ENCODE data around the gene TAF9. TPM values are rescaled to one million over a fixed set of nuclear protein-coding genes. Genes with fewer than 3 reads are reported as not detected.
"Not testable (repeated sequence)": the region's sequence is repeated elsewhere in the genome, so short reads cannot be mapped to it uniquely, and the experiment has no call there.

TAF9 gene
- total and polyA plus RNA-seq, 9 donors: 31.2 to 38.3 (median 37.9) TPM

GRCh38 chr5:69343083-69343482 is 26.2 kb downstream of the TAF9 start:
- no peaks in the 10 kb centered on the region for H3K36me3 ChIP-seq (ENCODE audit: control insufficient read depth, insufficient read depth, low read length)
- H3K4me1 ChIP-seq (ENCODE audit: control insufficient read depth, insufficient read depth, low read length): no peaks in the 10 kb centered on the region
- DNase-seq: no peak
- WGBS (ENCODE audit: insufficient coverage): 67% methylated on average over 1 of the region's 1 CpG
- no peak overlapping the region for H3K4me3 ChIP-seq (ENCODE audit: low read length)
- H3K27me3 ChIP-seq (ENCODE audit: control insufficient read depth, insufficient read depth, low read length): no peaks in the 10 kb centered on the region
- no peak overlapping the region for H3K27ac ChIP-seq (ENCODE audit: low read length)
- H3K9me3 ChIP-seq (replicated peaks; ENCODE audit: control insufficient read depth, low read depth, low read length): no peaks in the 10 kb centered on the region

DNA sequence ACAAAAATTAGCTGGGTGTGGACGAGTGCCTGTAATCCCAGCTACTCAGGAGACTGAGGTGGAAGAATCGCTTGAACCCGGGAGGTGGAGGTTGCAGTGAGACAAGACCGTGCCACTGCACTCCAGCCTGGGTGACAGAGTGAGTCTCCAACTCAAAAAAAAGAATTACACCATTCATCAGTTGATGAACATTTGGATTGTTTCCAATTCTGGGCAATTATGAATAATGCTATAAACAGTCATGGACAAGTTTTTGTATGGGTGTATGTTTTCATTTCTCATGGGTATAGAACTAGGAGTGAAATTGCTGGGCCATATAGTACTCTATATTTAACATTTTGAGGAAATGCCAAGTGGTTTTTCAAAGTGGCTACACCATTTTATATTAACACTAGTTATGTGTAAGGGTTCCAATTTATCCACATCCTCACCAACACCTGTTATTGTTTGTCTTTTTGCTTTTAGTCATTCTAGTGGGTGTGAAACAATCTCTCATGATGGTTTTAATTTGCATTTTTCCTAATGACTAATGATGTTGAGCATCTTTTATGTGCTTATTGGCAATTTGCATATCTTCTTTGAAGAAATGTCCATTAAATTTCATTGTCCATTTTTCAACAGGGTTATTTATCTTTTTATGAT is 27.7 kb downstream of the TAF9 start:
- no peak overlapping the region for H3K27ac ChIP-seq (ENCODE audit: low read length)
- H3K27me3 ChIP-seq (ENCODE audit: control insufficient read depth, insufficient read depth, low read length): no peaks in the 10 kb centered on the region
- no peak overlapping the region for H3K4me3 ChIP-seq (ENCODE audit: low read length)
- H3K36me3 ChIP-seq (ENCODE audit: control insufficient read depth, insufficient read depth, low read length): no peaks in the 10 kb centered on the region
- H3K9me3 ChIP-seq (replicated peaks; ENCODE audit: control insufficient read depth, low read depth, low read length): no peaks in the 10 kb centered on the region
- no peak for DNase-seq
- no peaks in the 10 kb centered on the region for H3K4me1 ChIP-seq (ENCODE audit: control insufficient read depth, insufficient read depth, low read length)
- WGBS (ENCODE audit: insufficient coverage): 76% methylated on average over 3 of the region's 4 CpGs

DNA sequence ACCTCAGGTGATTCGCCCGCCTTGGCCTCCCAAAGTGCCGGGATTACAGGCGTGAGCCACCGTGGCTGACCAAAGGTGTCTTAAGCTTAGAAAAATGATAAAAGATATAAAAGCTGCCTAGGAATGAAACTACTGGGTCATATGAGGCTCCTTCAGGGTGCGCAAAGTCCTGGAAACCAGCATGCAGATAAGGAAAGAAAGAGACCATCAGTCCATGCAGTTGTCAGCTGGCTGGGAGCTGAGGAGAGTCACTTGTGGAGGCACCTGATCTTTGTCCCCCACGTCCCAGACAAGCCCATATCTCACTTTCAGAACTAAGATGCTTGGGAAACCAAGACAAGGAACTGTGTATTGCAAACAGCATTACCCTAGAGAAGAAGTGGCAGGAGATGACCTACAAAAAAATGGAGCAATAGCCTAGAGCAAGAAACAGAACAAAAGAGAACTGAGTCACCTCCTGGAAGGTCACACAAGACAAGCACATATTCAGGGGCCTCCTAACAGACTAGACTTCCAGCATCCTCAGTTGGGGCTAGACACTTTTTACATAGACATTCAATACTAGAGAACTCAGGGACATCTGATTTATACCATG is 33.9 kb downstream of the TAF9 start:
- no peak overlapping the region for H3K27ac ChIP-seq (ENCODE audit: low read length)
- H3K4me3 ChIP-seq (ENCODE audit: low read length): no peak overlapping the region
- 98% methylated on average over 6 of the region's 7 CpGs for WGBS (ENCODE audit: insufficient coverage)
- no peak for DNase-seq
- H3K9me3 ChIP-seq (replicated peaks; ENCODE audit: control insufficient read depth, low read depth, low read length): no peaks in the 10 kb centered on the region
- H3K27me3 ChIP-seq (ENCODE audit: control insufficient read depth, insufficient read depth, low read length): no peaks in the 10 kb centered on the region
- H3K36me3 ChIP-seq (ENCODE audit: control insufficient read depth, insufficient read depth, low read length): no peaks in the 10 kb centered on the region
- peaks cover 4% of the 10 kb centered on the region for H3K4me1 ChIP-seq (ENCODE audit: control insufficient read depth, insufficient read depth, low read length)

DNA sequence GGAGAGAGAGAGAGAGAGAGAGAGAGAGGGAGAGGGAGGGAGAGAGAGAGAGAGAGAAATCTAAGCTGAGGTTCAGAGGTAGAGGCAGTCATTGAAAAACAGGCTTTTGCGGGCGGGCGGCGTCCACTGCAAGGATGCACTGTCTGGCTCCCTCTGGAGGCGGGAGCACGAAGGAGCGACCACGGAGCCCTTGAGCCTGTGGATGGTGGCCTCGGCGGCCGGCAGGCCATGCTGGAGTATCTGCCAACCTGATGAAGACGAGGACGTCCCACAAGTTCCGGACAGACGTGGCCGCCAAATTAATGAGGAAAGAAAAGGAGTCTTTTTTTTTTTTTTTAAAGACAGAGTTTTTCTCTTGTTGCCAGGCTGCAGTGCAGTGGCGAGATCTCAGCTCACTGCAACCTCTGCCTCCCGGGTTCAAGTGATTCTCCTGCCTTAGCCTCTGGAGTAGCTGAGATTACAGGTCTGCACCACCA is 34.5 kb downstream of the TAF9 start:
- Histone ChIP-seq H3K27ac (ENCODE audit: low read length) (no peak overlapping the region), H3K4me3 (ENCODE audit: low read length) (no peak overlapping the region), H3K36me3 (ENCODE audit: control insufficient read depth, insufficient read depth, low read length) (no peaks in the 10 kb centered on the region), H3K9me3 (replicated peaks; ENCODE audit: control insufficient read depth, low read depth, low read length) (no peaks in the 10 kb centered on the region), H3K4me1 (ENCODE audit: control insufficient read depth, insufficient read depth, low read length) (peaks cover 4% of the 10 kb centered on the region), H3K27me3 (ENCODE audit: control insufficient read depth, insufficient read depth, low read length) (no peaks in the 10 kb centered on the region)
- DNase-seq: peak; percentile 85
- WGBS (ENCODE audit: insufficient coverage): 5% methylated on average over 14 of the region's 18 CpGs

- not testable (repeated sequence) for H3K36me3 ChIP-seq (ENCODE audit: control insufficient read depth, insufficient read depth, low read length); H3K27ac ChIP-seq (ENCODE audit: low read length); H3K9me3 ChIP-seq (replicated peaks; ENCODE audit: control insufficient read depth, low read depth, low read length); H3K4me1 ChIP-seq (ENCODE audit: control insufficient read depth, insufficient read depth, low read length); H3K27me3 ChIP-seq (ENCODE audit: control insufficient read depth, insufficient read depth, low read length); H3K4me3 ChIP-seq (ENCODE audit: low read length); DNase-seq
- 91% methylated on average over 20 of the region's 25 CpGs for WGBS (ENCODE audit: insufficient coverage)
These were observed 35.5 kb downstream of the TAF9 start for GRCh38 chr5:69333668-69334315.

- Histone ChIP-seq H3K4me3 (ENCODE audit: low read length) (peak overlapping the region; percentile 64), H3K36me3 (ENCODE audit: control insufficient read depth, insufficient read depth, low read length) (no peaks in the 10 kb centered on the region), H3K27me3 (ENCODE audit: control insufficient read depth, insufficient read depth, low read length) (no peaks in the 10 kb centered on the region), H3K4me1 (ENCODE audit: control insufficient read depth, insufficient read depth, low read length) (peaks cover 4% of the 10 kb centered on the region), H3K27ac (ENCODE audit: low read length) (peak overlapping the region; percentile 32), H3K9me3 (replicated peaks; ENCODE audit: control insufficient read depth, low read depth, low read length) (no peaks in the 10 kb centered on the region)
- 59% methylated on average over 5 of the region's 11 CpGs for WGBS (ENCODE audit: insufficient coverage)
- DNase-seq: no peak
These were observed 37.5 kb downstream of the TAF9 start for GRCh38 chr5:69331528-69332445.

DNA sequence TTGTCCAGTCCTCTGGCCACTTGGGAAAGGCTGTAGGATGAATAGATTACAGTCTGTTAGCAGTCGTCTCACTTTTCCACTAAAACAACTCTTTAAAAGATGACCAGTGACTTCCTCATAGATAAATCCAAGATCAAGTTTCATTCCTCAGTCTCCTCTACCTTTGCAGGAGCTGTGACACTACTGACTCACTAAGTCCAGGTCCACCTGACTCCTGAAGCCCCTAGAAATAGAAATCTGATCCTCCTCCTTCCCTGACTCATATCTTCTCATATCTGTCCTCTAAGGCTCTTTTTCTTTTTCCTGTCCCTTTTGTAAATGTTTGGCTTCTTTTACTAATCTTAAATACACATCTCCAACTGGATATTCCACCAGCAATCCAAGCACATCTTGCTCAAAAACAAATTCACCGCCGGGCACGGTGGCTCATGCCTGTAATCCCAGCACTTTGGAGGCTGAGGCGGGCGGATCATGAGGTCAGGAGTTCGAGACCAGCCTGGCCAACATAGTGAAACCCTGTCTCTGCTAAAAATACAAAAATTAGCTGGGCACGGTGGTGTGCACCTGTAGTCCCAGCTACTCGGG is 39.3 kb downstream of the TAF9 start:
- Histone ChIP-seq H3K4me1 (ENCODE audit: control insufficient read depth, insufficient read depth, low read length) (peaks cover 4% of the 10 kb centered on the region), H3K9me3 (replicated peaks; ENCODE audit: control insufficient read depth, low read depth, low read length) (no peaks in the 10 kb centered on the region), H3K27ac (ENCODE audit: low read length) (no peak overlapping the region), H3K4me3 (ENCODE audit: low read length) (no peak overlapping the region), H3K27me3 (ENCODE audit: control insufficient read depth, insufficient read depth, low read length) (no peaks in the 10 kb centered on the region), H3K36me3 (ENCODE audit: control insufficient read depth, insufficient read depth, low read length) (no peaks in the 10 kb centered on the region)
- WGBS (ENCODE audit: insufficient coverage): 97% methylated on average over 5 of the region's 9 CpGs
- DNase-seq: no peak

DNA sequence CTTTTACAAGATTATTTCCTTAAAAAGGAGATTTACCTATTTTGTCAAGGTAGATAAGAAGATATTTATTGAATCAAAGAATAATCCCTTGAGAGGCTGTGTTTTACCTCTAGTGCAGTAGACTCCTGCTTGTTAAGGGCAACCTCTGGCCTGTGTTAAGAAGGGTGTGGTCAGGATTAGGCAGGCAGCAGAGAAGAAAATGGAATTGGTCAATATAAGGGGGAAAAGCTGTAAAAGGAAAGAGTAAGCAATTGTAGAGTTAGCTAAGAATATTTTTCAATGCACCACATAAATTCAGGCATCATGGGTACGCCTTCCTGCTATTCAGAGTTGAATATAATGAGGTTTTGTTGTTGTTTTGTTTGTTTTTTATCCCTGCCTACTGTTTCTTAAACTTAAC is 43.0 kb downstream of the TAF9 start:
- H3K4me1 ChIP-seq (ENCODE audit: control insufficient read depth, insufficient read depth, low read length): no peaks in the 10 kb centered on the region
- no peak overlapping the region for H3K27ac ChIP-seq (ENCODE audit: low read length)
- no peaks in the 10 kb centered on the region for H3K9me3 ChIP-seq (replicated peaks; ENCODE audit: control insufficient read depth, low read depth, low read length)
- no peaks in the 10 kb centered on the region for H3K27me3 ChIP-seq (ENCODE audit: control insufficient read depth, insufficient read depth, low read length)
- no peak overlapping the region for H3K4me3 ChIP-seq (ENCODE audit: low read length)
- H3K36me3 ChIP-seq (ENCODE audit: control insufficient read depth, insufficient read depth, low read length): no peaks in the 10 kb centered on the region
- no CpG with 5 or more reads among the region's 1 CpG for WGBS (ENCODE audit: insufficient coverage)
- DNase-seq: no peak

GRCh38 chr5:69317391-69317790 is 51.9 kb downstream of the TAF9 start:
- H3K9me3 ChIP-seq (replicated peaks; ENCODE audit: control insufficient read depth, low read depth, low read length): no peaks in the 10 kb centered on the region
- no peaks in the 10 kb centered on the region for H3K36me3 ChIP-seq (ENCODE audit: control insufficient read depth, insufficient read depth, low read length)
- no peak overlapping the region for H3K27ac ChIP-seq (ENCODE audit: low read length)
- H3K4me1 ChIP-seq (ENCODE audit: control insufficient read depth, insufficient read depth, low read length): no peaks in the 10 kb centered on the region
- whole genome bisulfite sequencing (ENCODE audit: insufficient coverage): no CpG with 5 or more reads among the region's 4 CpGs
- DNase-seq: no peak
- no peaks in the 10 kb centered on the region for H3K27me3 ChIP-seq (ENCODE audit: control insufficient read depth, insufficient read depth, low read length)
- no peak overlapping the region for H3K4me3 ChIP-seq (ENCODE audit: low read length)

Measured in muscle of leg (tissue), 11 donors.